A673 (cell line): ENCODE measurements around the gene MPRIP. TPM values are rescaled to one million over a fixed set of nuclear protein-coding genes. Genes with fewer than 3 reads are reported as not detected.

Experiments
- BruUV-seq: library from RNA; stranded (reverse); fragments of 400-500 nt; replicated peaks from 2 replicates; lab custom pipeline; 2021; lab: Mats Ljungman, UMichigan
- CTCF ChIA-PET: fragments of 300-600 bp; sonication (Branson Sonifier 250); formaldehyde crosslinking; loops from one replicate; lab custom pipeline; 2022; ENCODE audit warnings: antibody characterized with exemption; lab: Charles Lee
- POLR2A ChIA-PET: fragments of 300-600 bp; sonication (Branson Sonifier 250); formaldehyde crosslinking; loops from one replicate; lab custom pipeline; 2022; ENCODE audit warnings: antibody characterized with exemption; ENCODE audit not compliant: low non-redundant PET; lab: Charles Lee
- DNase-seq: peaks from one replicate; pipeline ENCODE4 v3.0.0-alpha.2; 2015; ENCODE audit warnings: low spot score
- H3K27ac ChIP-seq: fragments of 200-600 bp; sonication (generic); 2 replicates; pipeline ENCODE4 v1.5.1; 2016; ENCODE audit warnings: mixed run types, low read depth, mild to moderate bottlenecking, mixed read lengths, antibody characterized with exemption, low read length; ENCODE audit not compliant: poor library complexity, severe bottlenecking
- H3K27me3 ChIP-seq: fragments of 200-600 bp; sonication (generic); replicated peaks from 2 replicates; pipeline ENCODE4 v1.6.1; 2017; ENCODE audit warnings: mixed run types, low read depth, mild to moderate bottlenecking, mixed read lengths, antibody characterized with exemption, low read length; ENCODE audit not compliant: insufficient read depth, poor library complexity
- H3K36me3 ChIP-seq: fragments of 200-600 bp; sonication (generic); 2 replicates; pipeline ENCODE4 v1.6.1; 2016; ENCODE audit warnings: mixed run types, mild to moderate bottlenecking, mixed read lengths, antibody characterized with exemption, low read length; ENCODE audit not compliant: insufficient read depth, poor library complexity, severe bottlenecking
- H3K4me1 ChIP-seq: fragments of 200-600 bp; sonication (generic); 2 replicates; pipeline ENCODE4 v1.6.1; 2017; ENCODE audit warnings: mixed run types, mild to moderate bottlenecking, mixed read lengths, antibody characterized with exemption, low read length; ENCODE audit not compliant: insufficient read depth, poor library complexity, severe bottlenecking
- H3K4me3 ChIP-seq: fragments of 200-600 bp; sonication (generic); 2 replicates; pipeline ENCODE4 v1.5.1; 2016; ENCODE audit warnings: low read depth, mixed run types, mild to moderate bottlenecking, mixed read lengths, low read length; ENCODE audit not compliant: poor library complexity, severe bottlenecking
- H3K9me3 ChIP-seq: fragments of 200-600 bp; sonication (generic); 2 replicates; pipeline ENCODE4 v1.6.1; 2016; ENCODE audit warnings: mixed run types, low read depth, mild to moderate bottlenecking, mixed read lengths, antibody characterized with exemption, low read length; ENCODE audit not compliant: poor library complexity, severe bottlenecking
- EZH2 ChIP-seq: fragments of 200-600 bp; sonication (generic); IDR thresholded peaks from 2 replicates; pipeline ENCODE4 v1.6.1; 2017; ENCODE audit warnings: borderline replicate concordance, low read depth, mild to moderate bottlenecking, mixed read lengths, antibody characterized with exemption, low read length; ENCODE audit not compliant: poor library complexity, severe bottlenecking
- intact Hi-C: fragments of 100-400 bp; cut with micrococcal nuclease; formaldehyde crosslinking; loops from one replicate; pipeline ENCODE4 v1.10.0; 2022; ENCODE audit not compliant: unreplicated experiment
- total RNA-seq: library from RNA; stranded (reverse); gene quantifications from 2 replicates; pipeline ENCODE4 v1.2.3, GENCODE V29; 2021
- TF ChIP-seq, protein P1 (sequence below): fragments of 300-800, 200-600 bp; sonication (generic); conservative IDR thresholded peaks from 2 replicates; pipeline ENCODE4 v1.5.1; 2017; ENCODE audit warnings: low read depth, mild to moderate bottlenecking, antibody characterized with exemption, low read length, moderate library complexity, mixed read lengths

MPRIP gene
- total RNA-seq, 1 experiment from 2014 or later = 290 TPM

GRCh38 chr17:17104036-17104435 is 61.8 kb downstream of the MPRIP start:
- H3K36me3 ChIP-seq = peaks cover 4% of the 10 kb centered on the region
- ChIA-PET POLR2A (no interaction called here), CTCF (no interaction called here)
- no peaks in the 10 kb centered on the region for H3K27me3 ChIP-seq
- no peaks in the 10 kb centered on the region for H3K9me3 ChIP-seq
- TF ChIP-seq, protein P1, sequence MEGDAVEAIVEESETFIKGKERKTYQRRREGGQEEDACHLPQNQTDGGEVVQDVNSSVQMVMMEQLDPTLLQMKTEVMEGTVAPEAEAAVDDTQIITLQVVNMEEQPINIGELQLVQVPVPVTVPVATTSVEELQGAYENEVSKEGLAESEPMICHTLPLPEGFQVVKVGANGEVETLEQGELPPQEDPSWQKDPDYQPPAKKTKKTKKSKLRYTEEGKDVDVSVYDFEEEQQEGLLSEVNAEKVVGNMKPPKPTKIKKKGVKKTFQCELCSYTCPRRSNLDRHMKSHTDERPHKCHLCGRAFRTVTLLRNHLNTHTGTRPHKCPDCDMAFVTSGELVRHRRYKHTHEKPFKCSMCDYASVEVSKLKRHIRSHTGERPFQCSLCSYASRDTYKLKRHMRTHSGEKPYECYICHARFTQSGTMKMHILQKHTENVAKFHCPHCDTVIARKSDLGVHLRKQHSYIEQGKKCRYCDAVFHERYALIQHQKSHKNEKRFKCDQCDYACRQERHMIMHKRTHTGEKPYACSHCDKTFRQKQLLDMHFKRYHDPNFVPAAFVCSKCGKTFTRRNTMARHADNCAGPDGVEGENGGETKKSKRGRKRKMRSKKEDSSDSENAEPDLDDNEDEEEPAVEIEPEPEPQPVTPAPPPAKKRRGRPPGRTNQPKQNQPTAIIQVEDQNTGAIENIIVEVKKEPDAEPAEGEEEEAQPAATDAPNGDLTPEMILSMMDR = no peak
- no peak for TF ChIP-seq EZH2
- peaks cover 9% of the 10 kb centered on the region for H3K4me1 ChIP-seq
- H3K27ac ChIP-seq = no peak overlapping the region
- intact Hi-C loops = no loop called here
- H3K4me3 ChIP-seq = no peak overlapping the region
- no peak for DNase-seq
- BruUV-seq = no TSS peak

GRCh38 chr17:17104494-17104893 is 62.2 kb downstream of the MPRIP start:
- no peak overlapping the region for H3K27ac ChIP-seq
- H3K9me3 ChIP-seq = no peaks in the 10 kb centered on the region
- H3K27me3 ChIP-seq = no peaks in the 10 kb centered on the region
- peaks cover 4% of the 10 kb centered on the region for H3K36me3 ChIP-seq
- CTCF ChIA-PET = no interaction called here
- intact Hi-C loops = no loop called here
- peaks cover 6% of the 10 kb centered on the region for H3K4me1 ChIP-seq
- POLR2A ChIA-PET = no interaction called here
- TF ChIP-seq EZH2 = no peak
- TF ChIP-seq, protein P1 = no peak
- DNase-seq = no peak
- BruUV-seq = no TSS peak
- H3K4me3 ChIP-seq = no peak overlapping the region

- no peak overlapping the region for H3K27ac ChIP-seq
- intact Hi-C loops = no loop called here
- no peak overlapping the region for H3K4me3 ChIP-seq
- no peaks in the 10 kb centered on the region for H3K9me3 ChIP-seq
- no TSS peak for BruUV-seq
- POLR2A ChIA-PET = no interaction called here
- H3K4me1 ChIP-seq = peaks cover 3% of the 10 kb centered on the region
- H3K27me3 ChIP-seq = no peaks in the 10 kb centered on the region
- no peak for DNase-seq
- no peaks in the 10 kb centered on the region for H3K36me3 ChIP-seq
- CTCF ChIA-PET = no interaction called here
- no peak for TF ChIP-seq EZH2
- TF ChIP-seq, protein P1 = no peak
Measured at GRCh38 chr17:17105976-17106375, 63.7 kb downstream of the MPRIP start.
